ENCODE data around the gene TLR1.

Gene TLR1, protein sequence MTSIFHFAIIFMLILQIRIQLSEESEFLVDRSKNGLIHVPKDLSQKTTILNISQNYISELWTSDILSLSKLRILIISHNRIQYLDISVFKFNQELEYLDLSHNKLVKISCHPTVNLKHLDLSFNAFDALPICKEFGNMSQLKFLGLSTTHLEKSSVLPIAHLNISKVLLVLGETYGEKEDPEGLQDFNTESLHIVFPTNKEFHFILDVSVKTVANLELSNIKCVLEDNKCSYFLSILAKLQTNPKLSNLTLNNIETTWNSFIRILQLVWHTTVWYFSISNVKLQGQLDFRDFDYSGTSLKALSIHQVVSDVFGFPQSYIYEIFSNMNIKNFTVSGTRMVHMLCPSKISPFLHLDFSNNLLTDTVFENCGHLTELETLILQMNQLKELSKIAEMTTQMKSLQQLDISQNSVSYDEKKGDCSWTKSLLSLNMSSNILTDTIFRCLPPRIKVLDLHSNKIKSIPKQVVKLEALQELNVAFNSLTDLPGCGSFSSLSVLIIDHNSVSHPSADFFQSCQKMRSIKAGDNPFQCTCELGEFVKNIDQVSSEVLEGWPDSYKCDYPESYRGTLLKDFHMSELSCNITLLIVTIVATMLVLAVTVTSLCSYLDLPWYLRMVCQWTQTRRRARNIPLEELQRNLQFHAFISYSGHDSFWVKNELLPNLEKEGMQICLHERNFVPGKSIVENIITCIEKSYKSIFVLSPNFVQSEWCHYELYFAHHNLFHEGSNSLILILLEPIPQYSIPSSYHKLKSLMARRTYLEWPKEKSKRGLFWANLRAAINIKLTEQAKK

DNA sequence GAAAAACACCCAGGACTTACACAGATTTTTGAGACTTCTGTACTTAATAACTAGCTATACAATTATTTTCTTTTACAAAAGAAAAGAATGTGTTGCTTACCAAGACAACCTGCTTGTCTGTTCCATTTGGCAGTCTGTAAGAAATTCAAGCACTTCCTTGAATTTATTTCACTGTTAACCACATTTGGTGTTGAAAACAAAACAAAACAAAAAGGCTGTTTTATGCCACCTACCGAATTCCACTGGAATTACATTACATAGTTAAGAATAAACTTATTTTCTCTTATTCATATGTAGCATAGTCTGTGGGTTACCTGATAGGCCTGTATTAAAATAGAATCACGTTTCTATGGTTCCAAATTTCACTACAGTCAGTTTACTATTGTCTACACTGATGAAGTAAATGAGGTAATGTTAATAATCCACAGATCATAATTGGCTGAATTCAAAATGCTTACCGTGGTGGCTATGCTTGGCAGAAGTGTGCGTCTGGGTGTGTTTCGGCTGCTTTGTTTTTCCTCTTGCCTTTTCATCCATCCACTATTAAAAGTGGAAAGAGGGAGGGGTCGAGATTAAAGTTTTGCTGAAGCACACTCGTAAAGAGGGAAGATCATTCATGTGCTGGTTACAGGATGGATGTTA, at the start of gene TLR1:
Gene TLR1, minus strand, starts transcription at position 138 of the 642 bp plus-strand sequence. CDS start 5,960 bp downstream, outside the sequence.
- DNase-seq: peak in 2 of 58 donors; percentile 3 to 50

DNA sequence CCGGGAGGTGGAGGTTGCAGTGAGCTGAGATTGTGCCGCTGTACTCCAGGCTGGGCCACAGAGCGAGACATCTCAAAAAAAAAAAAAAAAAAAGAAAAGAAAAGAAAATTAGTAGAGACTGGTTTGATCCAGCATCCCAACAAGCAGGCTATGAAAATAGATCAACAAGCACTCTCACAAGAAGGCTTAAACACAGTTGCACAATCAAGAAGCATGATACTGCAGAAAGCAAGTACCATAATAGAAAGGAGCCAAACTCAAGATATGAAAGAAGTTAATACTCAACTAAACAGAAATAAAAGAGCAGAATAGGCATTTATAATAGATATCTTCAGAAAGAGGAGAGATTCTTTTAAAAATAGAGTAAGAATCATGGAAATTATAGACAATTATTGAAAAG, 41.4 kb upstream of the TLR1 start:
- DNase-seq: no peak

DNA sequence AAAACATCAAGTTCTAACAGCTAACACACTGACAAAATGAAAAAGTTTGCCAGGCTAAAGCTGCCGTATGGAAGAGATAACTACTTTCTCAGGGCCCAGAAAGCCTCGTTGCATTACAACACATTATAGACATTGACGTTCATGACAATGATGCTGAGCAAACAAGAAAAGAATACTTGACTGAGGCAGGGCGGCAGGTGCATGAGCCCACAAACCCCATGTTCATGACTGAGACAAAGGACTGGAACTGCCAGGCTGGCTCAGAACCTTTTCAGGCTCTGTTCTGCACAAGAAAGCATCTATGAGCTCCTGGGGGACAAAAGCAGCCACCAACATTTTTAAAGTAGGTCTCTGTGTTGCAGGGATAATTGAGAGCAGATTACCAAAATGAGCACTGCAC, 38.4 kb upstream of the TLR1 start:
- no peak for DNase-seq

DNA sequence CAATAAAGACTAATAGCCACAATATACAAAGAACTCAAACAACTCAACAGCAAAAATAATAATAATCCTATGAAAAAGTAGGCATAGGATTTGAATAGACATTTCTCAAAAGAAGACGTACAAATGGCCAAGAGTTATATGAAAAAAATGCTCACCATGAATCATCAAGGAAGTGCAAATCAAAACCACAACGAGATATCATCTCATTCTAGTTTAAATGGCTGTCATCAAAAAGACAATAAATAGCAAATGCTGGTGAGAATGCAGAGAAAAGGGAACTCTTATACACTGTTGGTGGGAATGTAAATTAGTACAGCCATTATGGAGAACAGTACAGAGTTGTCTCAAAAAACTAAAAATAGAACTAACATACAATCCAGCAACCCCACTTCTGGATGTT, 33.3 kb upstream of the TLR1 start:
- no peak for DNase-seq

DNA sequence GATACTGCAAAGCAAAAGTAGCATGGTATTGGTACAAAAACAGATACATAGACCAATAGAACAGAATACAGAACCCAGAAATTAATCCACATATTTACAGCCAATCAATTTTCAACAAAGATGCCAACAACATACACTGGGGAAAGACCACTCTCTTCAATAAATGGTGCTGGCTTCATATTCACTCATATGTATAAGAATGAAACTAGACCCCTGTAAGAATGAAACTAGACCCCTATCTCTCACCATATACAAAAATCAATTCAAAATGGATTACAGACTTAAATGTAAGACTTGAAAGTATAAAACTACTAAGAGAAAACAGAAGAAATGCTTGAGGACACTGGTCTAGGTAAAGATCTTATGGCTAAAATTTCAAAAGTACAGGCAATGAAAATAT, 32.7 kb upstream of the TLR1 start:
- DNase-seq: no peak

- DNase-seq: no peak
These were observed 30.0 kb upstream of the TLR1 start for GRCh38 chr4:38834570-38834969.

- DNase-seq: no peak
These were observed 28.3 kb upstream of the TLR1 start for GRCh38 chr4:38832624-38833528.

GRCh38 chr4:38832206-38832605, 27.6 kb upstream of the TLR1 start:
- DNase-seq: no peak

DNA sequence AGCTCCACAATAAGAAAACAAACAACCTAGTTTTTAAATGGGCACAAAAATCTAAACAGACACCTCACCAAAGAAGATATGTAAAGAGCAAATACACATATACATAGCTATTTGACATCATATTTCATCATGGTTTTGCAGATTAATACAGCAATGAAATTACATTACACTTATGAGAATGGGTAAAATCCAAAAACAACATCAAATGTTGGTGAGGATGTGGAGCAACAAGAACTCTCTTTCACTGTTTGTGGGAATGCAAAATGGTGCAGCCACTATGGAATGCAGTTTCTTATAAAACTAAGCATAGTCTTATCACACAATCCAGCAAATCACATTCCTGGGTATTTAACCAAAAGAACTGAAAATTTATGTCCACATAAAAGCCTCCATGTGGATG, 27.1 kb upstream of the TLR1 start:
- no peak for DNase-seq

DNA sequence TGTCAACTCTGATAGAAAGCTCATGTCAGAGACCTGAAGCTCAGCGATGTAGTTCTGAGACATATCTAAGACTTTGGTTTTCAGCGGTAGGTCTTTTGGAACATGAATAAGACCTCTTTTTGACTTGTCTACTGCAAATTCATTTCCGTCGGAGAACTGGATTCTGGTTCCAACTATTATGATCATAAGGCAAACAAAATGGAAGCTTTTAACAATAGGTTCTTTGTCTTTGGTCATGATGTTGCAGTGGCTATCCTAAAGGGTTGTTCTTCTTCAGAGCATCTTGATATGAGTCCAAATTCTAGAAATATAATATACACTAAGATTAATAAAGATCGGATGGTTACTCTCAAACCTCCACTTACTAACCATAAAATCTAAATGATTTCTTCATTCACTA, 24.6 kb upstream of the TLR1 start:
- DNase-seq: no peak

DNA sequence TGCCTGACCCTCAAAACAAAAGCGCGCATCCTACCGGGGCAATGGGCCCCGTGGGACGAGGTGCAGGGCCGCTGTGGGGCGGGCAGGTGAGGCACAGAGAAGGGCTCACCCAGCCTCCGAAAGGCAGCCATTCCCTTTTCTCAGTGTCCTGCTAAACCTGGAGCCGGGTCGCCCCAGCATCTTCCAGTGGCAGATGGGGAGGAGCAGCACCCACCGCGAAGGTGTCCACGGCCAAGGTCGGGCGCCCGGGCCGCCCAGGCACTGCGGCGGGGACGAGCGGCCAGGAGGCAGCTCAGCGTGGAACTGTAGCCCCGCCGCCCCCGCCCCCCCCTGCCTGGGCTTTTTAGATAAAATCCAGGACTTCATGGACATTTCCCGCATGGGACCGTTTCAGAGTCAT, 19.2 kb upstream of the TLR1 start:
- DNase-seq: no peak

GRCh38 chr4:38822748-38823303, 18.2 kb upstream of the TLR1 start:
- no peak for DNase-seq

DNA sequence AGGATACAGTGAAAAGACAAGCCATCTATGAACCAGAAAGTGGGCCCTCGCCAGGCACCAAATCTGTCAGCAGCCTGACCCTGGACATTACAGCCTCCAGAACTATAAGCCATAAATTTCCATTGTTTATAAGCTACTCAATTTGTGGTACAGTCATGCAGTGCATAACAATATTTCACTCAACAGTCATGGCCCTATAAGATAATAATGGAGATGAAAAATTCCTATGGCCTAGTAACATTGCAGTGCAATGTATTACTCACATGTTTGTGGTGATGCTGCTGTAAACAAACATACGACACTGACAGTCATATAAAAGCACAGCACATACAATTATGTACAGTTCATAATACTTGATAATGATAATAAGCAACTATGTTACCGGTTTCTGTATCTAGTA, 17.1 kb upstream of the TLR1 start:
- no peak for DNase-seq

- no peak for DNase-seq
These were observed 15.9 kb upstream of the TLR1 start for GRCh38 chr4:38820329-38821061.

GRCh38 chr4:38819569-38819968, 15.0 kb upstream of the TLR1 start:
- DNase-seq: no peak

DNA sequence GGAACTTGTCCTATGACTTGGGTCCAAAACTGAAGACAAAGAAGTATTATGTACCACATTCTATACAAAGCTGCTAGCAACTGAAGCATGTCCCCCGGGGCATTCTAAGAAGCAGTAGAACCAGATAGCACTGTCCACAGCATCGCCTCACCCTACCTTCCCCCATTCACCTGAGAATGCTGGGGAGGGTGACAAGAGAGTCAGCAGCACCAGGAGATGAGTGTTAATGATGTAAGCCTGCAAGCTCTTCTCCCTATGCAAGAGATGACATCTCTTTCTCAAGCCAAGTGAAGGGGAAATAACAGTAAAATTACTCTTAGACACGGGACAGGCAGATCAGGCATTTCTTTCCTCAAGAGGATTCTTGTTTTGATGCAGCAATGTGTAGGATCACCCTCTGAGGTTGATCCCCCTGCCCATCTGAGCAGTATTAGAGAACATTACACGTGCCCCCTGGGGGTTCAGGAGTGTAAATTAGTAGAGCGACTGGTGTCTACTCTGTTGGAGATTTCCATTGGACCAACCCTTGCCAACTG, 13.9 kb upstream of the TLR1 start:
- no peak for DNase-seq

DNA sequence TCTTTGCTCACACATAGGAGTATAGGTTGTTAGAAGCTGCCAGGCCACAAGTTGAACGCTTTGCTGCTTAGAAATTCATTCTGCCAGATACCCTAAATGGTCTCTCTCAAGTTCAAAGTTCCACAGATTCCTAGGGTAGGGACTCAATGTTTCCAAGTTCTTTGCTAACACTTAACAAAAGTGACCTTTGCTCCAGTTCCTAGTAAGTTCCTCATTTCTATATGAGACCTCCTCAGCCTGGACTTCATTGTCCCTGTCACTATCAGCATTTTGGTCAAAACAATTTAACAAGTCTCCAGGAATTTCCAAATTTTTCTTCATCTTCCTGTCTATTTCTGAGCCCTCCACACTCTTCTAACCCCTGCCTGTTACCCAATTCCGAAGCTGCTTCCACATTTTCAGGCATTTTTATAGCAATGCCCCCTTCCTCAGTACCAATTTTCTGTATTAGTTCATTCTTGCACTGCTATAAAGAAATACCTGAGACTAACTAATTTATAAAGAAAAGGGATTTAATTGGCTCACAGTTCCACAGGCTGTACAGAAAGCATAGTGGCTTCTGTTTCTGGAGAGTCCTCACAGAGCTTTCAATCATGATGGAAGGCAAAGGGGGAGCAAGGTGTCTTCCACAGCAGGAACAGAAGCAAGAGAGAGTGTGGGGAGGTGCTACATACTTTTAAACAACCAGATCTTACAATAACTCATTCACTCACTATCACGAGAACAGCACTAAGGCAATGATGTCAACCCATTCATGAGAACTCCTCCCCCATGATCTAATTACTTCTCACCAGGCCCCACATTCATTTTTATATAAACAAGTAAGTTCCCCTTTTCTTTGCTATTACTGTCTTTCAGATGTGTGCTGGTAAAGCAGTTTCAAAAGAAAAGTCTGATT, 11.5 kb upstream of the TLR1 start:
- peak in 1 of 58 donors; percentile 9 for DNase-seq

- DNase-seq: no peak
These were observed 9.8 kb upstream of the TLR1 start for GRCh38 chr4:38814386-38814785.

DNA sequence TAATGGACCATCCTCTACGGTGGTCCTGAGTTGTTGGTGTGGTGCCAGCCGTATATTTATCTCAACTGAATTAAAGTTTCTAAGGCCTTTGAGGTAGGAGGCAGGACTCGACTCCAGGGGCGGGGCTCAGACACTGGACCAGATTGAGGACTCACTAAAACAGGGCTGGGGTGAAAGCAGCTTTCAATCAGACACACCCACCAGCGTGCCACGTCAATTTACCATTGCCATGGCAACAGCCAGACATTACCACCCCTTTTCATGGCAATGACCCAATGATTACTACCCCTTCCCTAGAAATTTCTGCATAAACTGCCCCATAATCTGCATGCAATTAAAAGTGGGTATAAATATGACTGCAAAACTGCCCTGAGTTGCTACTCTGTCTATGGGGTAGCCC, 6.7 kb upstream of the TLR1 start:
- no peak for DNase-seq
